Measurements from ENCODE around the gene NINL. TPM values are rescaled to one million over a fixed set of nuclear protein-coding genes. Genes with fewer than 3 reads are reported as not detected.

The NINL gene
- total and polyA plus RNA-seq, 12 donors, result 1.3 to 17.9 (median 3.8) TPM

DNA sequence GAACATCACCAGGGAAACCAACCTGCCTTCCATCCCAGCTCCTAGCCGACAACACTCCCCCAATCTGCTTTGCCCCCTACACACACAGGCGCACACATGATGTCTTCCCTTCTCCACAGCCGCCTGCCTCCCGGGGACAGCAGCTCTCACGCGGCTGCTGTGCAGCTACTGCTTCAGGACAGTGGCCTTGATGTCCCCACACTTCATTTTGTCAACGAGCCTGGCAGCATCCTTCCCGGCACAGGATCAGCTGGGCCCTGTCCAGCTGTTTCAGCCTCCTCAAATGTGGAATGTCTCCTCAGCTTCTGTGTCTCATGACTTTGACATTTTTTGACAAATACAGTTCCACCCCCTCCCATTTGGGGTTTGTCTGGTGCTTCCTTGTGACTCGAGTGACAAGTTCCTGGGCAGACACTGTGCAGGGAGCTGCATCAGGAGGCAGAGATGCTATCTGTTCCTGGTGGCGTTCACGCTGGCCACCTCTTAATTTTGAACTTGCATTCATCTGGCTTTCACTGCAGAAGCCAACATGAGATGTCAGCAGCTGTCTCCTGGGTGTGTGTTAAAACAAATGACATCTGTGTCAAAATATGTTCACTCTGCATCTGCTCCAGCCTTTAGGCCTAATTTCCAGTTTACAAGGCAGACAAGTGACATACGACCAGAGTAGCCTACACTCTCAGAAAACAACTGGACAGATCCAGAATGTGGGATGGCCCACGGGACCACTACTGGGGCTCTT is 120.7 kb downstream of the NINL start:
- Histone ChIP-seq H3K4me3 (no peak overlapping the region), H3K9me3 (no peaks in the 10 kb centered on the region), H3K27me3 (no peaks in the 10 kb centered on the region), H3K36me3 (peaks cover 0 to 33% (median 0%) of the 10 kb centered on the region in 9 donors), H3K27ac (no peak overlapping the region), H3K4me1 (peaks cover 0 to 9% (median 3%) of the 10 kb centered on the region in 9 donors)
- DNase-seq, result peak in 1 of 2 donors; percentile 16
- peak in 5 of 8 donors; percentile 27 to 53 (median 31) for ATAC-seq
- intact Hi-C loops (cut with DNase I), result loop anchor here in 1 of 10 donors (10.0 kb wide), 1 partner anchor 70 kb away; no protein-coding TSS in a partner anchor
- TF ChIP-seq, protein P1, sequence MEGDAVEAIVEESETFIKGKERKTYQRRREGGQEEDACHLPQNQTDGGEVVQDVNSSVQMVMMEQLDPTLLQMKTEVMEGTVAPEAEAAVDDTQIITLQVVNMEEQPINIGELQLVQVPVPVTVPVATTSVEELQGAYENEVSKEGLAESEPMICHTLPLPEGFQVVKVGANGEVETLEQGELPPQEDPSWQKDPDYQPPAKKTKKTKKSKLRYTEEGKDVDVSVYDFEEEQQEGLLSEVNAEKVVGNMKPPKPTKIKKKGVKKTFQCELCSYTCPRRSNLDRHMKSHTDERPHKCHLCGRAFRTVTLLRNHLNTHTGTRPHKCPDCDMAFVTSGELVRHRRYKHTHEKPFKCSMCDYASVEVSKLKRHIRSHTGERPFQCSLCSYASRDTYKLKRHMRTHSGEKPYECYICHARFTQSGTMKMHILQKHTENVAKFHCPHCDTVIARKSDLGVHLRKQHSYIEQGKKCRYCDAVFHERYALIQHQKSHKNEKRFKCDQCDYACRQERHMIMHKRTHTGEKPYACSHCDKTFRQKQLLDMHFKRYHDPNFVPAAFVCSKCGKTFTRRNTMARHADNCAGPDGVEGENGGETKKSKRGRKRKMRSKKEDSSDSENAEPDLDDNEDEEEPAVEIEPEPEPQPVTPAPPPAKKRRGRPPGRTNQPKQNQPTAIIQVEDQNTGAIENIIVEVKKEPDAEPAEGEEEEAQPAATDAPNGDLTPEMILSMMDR (IDR thresholded peaks at IDR 0.05), result no peak
- 52 to 61% methylated on average over 13 of the region's 13 CpGs for WGBS, 2 donors

DNA sequence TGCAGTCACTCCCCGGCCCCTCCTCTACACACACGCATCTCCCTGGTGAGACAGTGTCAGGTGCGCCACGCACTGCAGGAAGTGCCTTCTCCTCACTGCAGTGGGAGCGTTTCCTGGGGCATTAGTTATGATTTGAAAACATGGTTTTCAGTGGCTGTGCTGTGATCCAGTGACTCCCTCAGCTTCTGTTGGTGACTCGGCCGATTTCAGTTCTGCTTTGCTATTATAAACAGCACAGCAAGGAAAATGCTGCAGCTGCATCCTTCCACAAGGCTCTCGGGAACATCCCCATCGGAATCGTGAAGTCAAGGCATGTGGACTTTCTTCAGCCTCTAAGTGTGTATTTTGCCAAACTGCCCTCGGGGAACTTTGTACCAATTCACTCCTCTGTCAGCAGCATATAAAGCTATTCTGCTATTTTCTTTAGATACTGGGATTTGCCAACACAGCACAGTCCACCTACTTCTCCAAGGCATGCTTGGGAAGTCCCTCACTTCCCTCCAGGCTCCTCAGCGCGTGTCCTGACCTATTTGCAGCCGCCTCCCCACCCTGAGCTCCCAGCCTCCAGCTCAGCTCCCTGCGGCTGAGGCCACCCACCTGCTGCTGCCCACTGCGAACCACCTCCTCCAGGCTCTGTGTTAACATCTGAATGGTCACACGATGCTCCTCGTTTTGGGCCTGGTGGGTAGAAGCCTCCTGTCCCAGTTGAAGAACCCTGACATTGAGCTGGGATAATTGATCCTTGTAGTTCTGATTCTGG is 123.4 kb downstream of the NINL start:
- TF ChIP-seq, protein P1 (IDR thresholded peaks at IDR 0.05), result no peak
- WGBS, 2 donors, result 84 to 86% methylated on average over 18 of the region's 18 CpGs
- H3K36me3 ChIP-seq, result peaks cover 0 to 20% (median 0%) of the 10 kb centered on the region in 9 donors
- ATAC-seq (peak in 7 of 8 donors; percentile 4 to 57 (median 13)), DNase-seq (peak in 1 of 2 donors; percentile 29)
- peak overlapping the region in 1 of 10 donors; percentile 22 for H3K27ac ChIP-seq
- intact Hi-C loops (cut with DNase I), result loop anchor here in 1 of 10 donors (10.0 kb wide), 1 partner anchor 73 kb away; no protein-coding TSS in a partner anchor
- no peaks in the 10 kb centered on the region for H3K9me3 ChIP-seq
- no peaks in the 10 kb centered on the region for H3K27me3 ChIP-seq
- H3K4me3 ChIP-seq, result no peak overlapping the region
- peaks cover 0 to 9% (median 3%) of the 10 kb centered on the region in 9 donors for H3K4me1 ChIP-seq

DNA sequence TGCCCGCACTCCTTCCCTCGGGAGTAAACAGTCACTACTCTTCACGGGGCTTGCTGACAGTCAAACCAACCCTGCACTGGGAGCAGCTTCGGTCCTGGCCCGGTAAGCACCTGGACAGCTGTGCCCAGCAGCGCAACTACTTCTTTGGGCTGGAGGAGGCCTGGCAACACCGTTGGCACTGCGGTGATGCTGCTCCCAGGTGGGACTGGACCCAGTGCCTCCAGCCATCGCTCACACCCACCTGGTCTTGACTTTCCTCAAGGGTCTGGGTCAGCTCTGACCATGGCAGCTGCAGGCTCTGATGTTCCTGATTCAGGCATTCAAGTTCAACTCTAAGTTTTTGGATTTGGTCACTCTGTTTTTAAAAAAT is 124.1 kb downstream of the NINL start:
- H3K4me1 ChIP-seq, result peaks cover 0 to 9% (median 3%) of the 10 kb centered on the region in 9 donors
- H3K27ac ChIP-seq, result peak overlapping the region in 1 of 10 donors; percentile 16
- H3K27me3 ChIP-seq, result no peaks in the 10 kb centered on the region
- ATAC-seq, result no peak
- intact Hi-C loops (cut with DNase I), result loop anchor here in 1 of 10 donors (10.0 kb wide), 1 partner anchor 74 kb away; no protein-coding TSS in a partner anchor
- H3K4me3 ChIP-seq, result no peak overlapping the region
- 87 to 94% methylated on average over 9 of the region's 9 CpGs for WGBS, 2 donors
- TF ChIP-seq, protein P1 (IDR thresholded peaks at IDR 0.05), result no peak
- peaks cover 0 to 14% (median 0%) of the 10 kb centered on the region in 9 donors for H3K36me3 ChIP-seq
- DNase-seq, result no peak
- H3K9me3 ChIP-seq, result no peaks in the 10 kb centered on the region

DNA sequence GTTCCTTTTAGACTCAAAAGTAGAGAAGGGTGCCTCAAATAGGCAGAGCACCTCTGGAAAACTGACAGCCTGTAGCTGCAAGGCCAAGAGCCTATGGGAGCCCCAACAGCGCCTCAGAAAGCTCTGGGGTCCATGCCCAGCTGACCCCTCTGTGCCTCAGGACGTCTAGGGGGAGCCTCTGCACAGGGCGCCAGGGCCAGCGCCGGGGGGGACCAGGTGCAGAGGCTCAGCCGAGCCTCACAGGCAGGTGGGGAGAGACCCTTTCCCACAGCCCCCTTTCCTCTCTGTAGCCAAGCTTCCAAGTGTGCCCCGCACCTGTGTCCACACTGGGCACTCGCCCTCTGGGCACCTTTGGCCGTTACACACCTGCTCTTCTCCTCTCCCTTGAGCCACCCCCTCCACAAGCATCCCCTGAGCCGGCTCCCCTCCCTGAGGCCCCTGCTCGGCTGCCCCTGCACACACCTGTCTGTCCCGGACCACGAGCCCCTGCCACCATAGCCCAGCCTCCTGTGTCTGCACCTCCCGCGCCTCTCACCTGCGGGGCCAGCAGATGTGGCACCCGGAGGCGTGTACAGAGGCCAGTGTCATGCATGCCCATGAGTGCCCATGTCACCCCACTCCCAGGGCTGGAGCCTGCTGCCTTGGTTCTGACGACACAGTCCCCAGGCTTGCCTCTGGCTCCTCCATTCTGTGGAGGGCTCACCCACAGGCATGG is 124.6 kb downstream of the NINL start:
- ATAC-seq, result peak in 1 of 8 donors; percentile 34

More for the DNA sequence above, 124.6 kb downstream of the NINL start:
- no peaks in the 10 kb centered on the region for H3K27me3 ChIP-seq
- no peak overlapping the region for H3K4me3 ChIP-seq
- peaks cover 0 to 9% (median 3%) of the 10 kb centered on the region in 9 donors for H3K4me1 ChIP-seq
- H3K9me3 ChIP-seq, result no peaks in the 10 kb centered on the region
- WGBS, 2 donors, result 91 to 95% methylated on average over 18 to 19 of the region's 19 CpGs
- H3K27ac ChIP-seq, result no peak overlapping the region
- DNase-seq, result no peak
- peaks cover 0 to 14% (median 0%) of the 10 kb centered on the region in 9 donors for H3K36me3 ChIP-seq
- intact Hi-C loops (cut with DNase I), result loop anchor here in 1 of 10 donors (10.0 kb wide), 1 partner anchor 74 kb away; no protein-coding TSS in a partner anchor
- TF ChIP-seq, protein P1 (IDR thresholded peaks at IDR 0.05), result no peak

All from heart right ventricle (tissue), 16 donors.